Measurements from ENCODE around the gene TACO1.

TACO1 gene

GRCh38 chr17:63561819-63562218 is 38.9 kb upstream of the TACO1 start:
- Histone ChIP-seq H3K36me3 (ENCODE audit: control insufficient read depth in 2 of 2, insufficient read depth in 1 of 2, low read length in 2 of 2) (no peaks in the 10 kb centered on the region; a peak in 1 of 3 replicates), H3K4me3 (ENCODE audit: low read depth, low read length) (no peak overlapping the region), H3K4me1 (ENCODE audit: control insufficient read depth, insufficient read depth, low read length) (no peaks in the 10 kb centered on the region; the same call in 1 of the 2 replicates), H3K9me3 (ENCODE audit: control insufficient read depth, insufficient read depth, low read depth, low read length) (no peaks in the 10 kb centered on the region), H3K27ac (ENCODE audit: extremely low read depth, low read depth, low read length) (no peak overlapping the region)
- no peak for TF ChIP-seq ZNF2 (tag by site-specific recombination; IDR thresholded peaks at IDR 0.05)
- TF ChIP-seq, protein P1, sequence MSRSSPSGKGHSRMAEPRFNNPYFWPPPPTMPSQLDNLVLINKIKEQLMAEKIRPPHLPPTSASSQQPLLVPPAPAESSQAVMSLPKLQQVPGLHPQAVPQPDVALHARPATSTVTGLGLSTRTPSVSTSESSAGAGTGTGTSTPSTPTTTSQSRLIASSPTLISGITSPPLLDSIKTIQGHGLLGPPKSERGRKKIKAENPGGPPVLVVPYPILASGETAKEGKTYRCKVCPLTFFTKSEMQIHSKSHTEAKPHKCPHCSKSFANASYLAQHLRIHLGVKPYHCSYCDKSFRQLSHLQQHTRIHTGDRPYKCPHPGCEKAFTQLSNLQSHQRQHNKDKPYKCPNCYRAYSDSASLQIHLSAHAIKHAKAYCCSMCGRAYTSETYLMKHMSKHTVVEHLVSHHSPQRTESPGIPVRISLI (tag by site-specific recombination; IDR thresholded peaks at IDR 0.05): 0 out of 2 replicates have a peak, but pooled peaks have one; percentile 46
- POLR2A ChIA-PET: no interaction called here
- CTCF ChIA-PET: interaction anchor here (1.5 to 1.6 kb wide), 2 partner anchors 11 to 51 kb away, joined by 4 read pairs; no protein-coding TSS in a partner anchor

- Histone ChIP-seq H3K4me1 (ENCODE audit: control insufficient read depth, insufficient read depth, low read length) (no peaks in the 10 kb centered on the region; the same call in 1 of the 2 replicates), H3K27ac (ENCODE audit: extremely low read depth, low read depth, low read length) (no peak overlapping the region), H3K4me3 (ENCODE audit: low read depth, low read length) (no peak overlapping the region), H3K9me3 (ENCODE audit: control insufficient read depth, insufficient read depth, low read depth, low read length) (no peaks in the 10 kb centered on the region), H3K36me3 (ENCODE audit: control insufficient read depth in 2 of 2, insufficient read depth in 1 of 2, low read length in 2 of 2) (no peaks in the 10 kb centered on the region; a peak in 1 of 3 replicates)
- POLR2A ChIA-PET: interaction anchor here (1.0 kb wide), 1 partner anchor 12 kb away, joined by 3 read pairs; no protein-coding TSS in a partner anchor
- TF ChIP-seq ZSCAN18 (tag by site-specific recombination; IDR thresholded peaks at IDR 0.05): no peak
- TF ChIP-seq, protein P2, sequence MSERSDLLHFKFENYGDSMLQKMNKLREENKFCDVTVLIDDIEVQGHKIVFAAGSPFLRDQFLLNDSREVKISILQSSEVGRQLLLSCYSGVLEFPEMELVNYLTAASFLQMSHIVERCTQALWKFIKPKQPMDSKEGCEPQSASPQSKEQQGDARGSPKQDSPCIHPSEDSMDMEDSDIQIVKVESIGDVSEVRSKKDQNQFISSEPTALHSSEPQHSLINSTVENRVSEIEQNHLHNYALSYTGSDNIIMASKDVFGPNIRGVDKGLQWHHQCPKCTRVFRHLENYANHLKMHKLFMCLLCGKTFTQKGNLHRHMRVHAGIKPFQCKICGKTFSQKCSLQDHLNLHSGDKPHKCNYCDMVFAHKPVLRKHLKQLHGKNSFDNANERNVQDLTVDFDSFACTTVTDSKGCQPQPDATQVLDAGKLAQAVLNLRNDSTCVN (tag by site-specific recombination; optimal IDR thresholded peaks at IDR 0.05): no peak
- TF ChIP-seq ZNF548 (tag by site-specific recombination; IDR thresholded peaks at IDR 0.05): no peak
- TF ChIP-seq ZNF214 (tag by site-specific recombination; IDR thresholded peaks at IDR 0.05; ENCODE audit: borderline replicate concordance): no peak
- TF ChIP-seq ZBTB20 (tag by site-specific recombination; IDR thresholded peaks at IDR 0.05): no peak
- no peak for TF ChIP-seq MZF1 (tag by site-specific recombination; IDR thresholded peaks at IDR 0.05; ENCODE audit: borderline replicate concordance)
- TF ChIP-seq ZNF629 (tag by site-specific recombination; IDR thresholded peaks at IDR 0.05): no peak
- no peak for TF ChIP-seq ZNF423 (tag by site-specific recombination; IDR thresholded peaks at IDR 0.05)
- no peak for TF ChIP-seq ZBTB49 (tag by site-specific recombination; IDR thresholded peaks at IDR 0.05; ENCODE audit: low read depth)
- TF ChIP-seq ZNF449 (tag by site-specific recombination; IDR thresholded peaks at IDR 0.05): no peak
- TF ChIP-seq HIC1 (tag by site-specific recombination; IDR thresholded peaks at IDR 0.05): no peak
- no peak for TF ChIP-seq ZNF433 (tag by site-specific recombination; IDR thresholded peaks at IDR 0.05; ENCODE audit: low read depth)
- no peak for TF ChIP-seq YY2 (tag by site-specific recombination; IDR thresholded peaks at IDR 0.05)
- no peak for TF ChIP-seq ZNF311 (tag by site-specific recombination; IDR thresholded peaks at IDR 0.05; ENCODE audit: borderline replicate concordance)
- no peak for TF ChIP-seq ZFP37 (tag by site-specific recombination; IDR thresholded peaks at IDR 0.05)
- no peak for TF ChIP-seq ZNF654 (tag by site-specific recombination; IDR thresholded peaks at IDR 0.05; ENCODE audit: low read depth)
- no peak for TF ChIP-seq ZBTB11 (tag by site-specific recombination; conservative IDR thresholded peaks at IDR 0.05; ENCODE audit: low read depth)
- TF ChIP-seq ZNF221 (tag by site-specific recombination; IDR thresholded peaks at IDR 0.05; ENCODE audit: borderline replicate concordance): no peak
- TF ChIP-seq ZNF529 (tag by site-specific recombination; IDR thresholded peaks at IDR 0.05; ENCODE audit: insufficient replicate concordance): no peak
- CTCF ChIA-PET: no interaction called here
Observed at GRCh38 chr17:63563339-63563738, 37.4 kb upstream of the TACO1 start.
